ENCODE results near the gene ZNF576.

The ZNF576 gene

DNA sequence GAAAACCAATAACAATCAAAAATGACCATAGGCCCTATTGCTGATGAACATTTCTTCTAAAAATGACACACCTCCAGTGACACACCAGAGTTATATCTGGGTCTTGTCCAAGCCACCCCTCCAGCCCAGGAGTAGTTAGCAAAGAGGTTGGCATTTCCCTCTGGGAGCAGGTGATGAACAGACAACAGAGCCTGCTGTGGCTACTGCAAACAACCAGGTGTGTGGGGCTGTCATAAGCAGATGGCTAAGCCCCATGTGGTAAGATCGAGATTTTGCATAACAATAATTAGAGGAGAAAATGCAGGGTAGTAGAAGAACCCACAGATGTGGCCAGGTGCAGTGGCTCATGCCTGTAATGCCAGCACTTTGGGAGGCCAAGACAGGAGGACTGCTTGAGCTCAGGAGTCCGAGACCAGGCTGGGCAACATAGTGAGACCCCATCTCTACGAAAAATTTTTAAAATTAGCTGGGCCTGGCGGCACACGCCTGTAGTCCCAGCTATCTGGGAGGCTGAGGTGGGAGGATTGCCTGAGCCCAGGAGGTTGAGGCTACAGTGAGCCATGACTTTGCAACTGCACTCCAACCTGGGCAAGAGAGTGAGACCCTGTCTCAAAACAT is 26.1 kb upstream of the ZNF576 start:
- no peaks in the 10 kb centered on the region for H3K27me3 ChIP-seq (ENCODE audit: insufficient read depth, poor library complexity, severe bottlenecking)
- DNase-seq (ENCODE audit: low read depth in 1 of 2, low spot score in 1 of 2), result peak in 1 of 2 experiments; percentile 5
- TF ChIP-seq CTCF (IDR thresholded peaks at IDR 0.05; ENCODE audit: insufficient read depth, low read length) (no peak), GABPA (IDR thresholded peaks at IDR 0.05; ENCODE audit: low read depth) (no peak), POLR2AphosphoS5 (IDR thresholded peaks at IDR 0.05; ENCODE audit: low read depth) (peak; percentile 46; the same call in 1 of the 2 replicates)
- no peak overlapping the region for H3K27ac ChIP-seq (replicated peaks)
- H3K4me3 ChIP-seq (replicated peaks; ENCODE audit: insufficient read depth, low read length), result no peak overlapping the region

DNA sequence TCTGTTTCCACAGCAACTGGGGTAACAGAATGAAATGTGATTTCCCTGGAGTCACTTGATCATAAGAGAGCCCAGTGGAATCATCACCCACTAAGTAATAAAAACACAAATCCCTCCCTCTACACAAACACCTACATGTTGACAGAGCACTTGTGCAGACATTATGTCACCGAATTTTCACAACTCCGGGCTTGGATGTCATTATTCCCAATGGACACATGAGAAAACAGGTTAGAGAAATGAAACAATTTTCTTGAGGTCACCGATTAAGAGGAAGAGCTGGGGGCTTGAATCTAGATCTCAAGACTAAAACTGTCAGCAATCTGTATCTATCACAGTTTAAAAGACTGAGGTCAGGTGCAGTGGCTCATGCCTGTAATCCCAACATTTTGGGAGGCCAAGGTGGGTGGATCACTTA is 24.2 kb upstream of the ZNF576 start:
- H3K27me3 ChIP-seq (ENCODE audit: insufficient read depth, poor library complexity, severe bottlenecking), result no peaks in the 10 kb centered on the region
- no peak overlapping the region for H3K27ac ChIP-seq (replicated peaks)
- TF ChIP-seq SPI1 (IDR thresholded peaks at IDR 0.05; ENCODE audit: borderline replicate concordance, low read depth) (no peak), POLR2AphosphoS5 (IDR thresholded peaks at IDR 0.05; ENCODE audit: low read depth) (no peak), REST (IDR thresholded peaks at IDR 0.05; ENCODE audit: insufficient replicate concordance, low read depth) (no peak), CTCF (IDR thresholded peaks at IDR 0.05; ENCODE audit: insufficient read depth, low read length) (no peak), GABPA (IDR thresholded peaks at IDR 0.05; ENCODE audit: low read depth) (no peak)
- no peak for DNase-seq (ENCODE audit: low read depth in 1 of 2, low spot score in 1 of 2)
- H3K4me3 ChIP-seq (replicated peaks; ENCODE audit: insufficient read depth, low read length), result no peak overlapping the region

DNA sequence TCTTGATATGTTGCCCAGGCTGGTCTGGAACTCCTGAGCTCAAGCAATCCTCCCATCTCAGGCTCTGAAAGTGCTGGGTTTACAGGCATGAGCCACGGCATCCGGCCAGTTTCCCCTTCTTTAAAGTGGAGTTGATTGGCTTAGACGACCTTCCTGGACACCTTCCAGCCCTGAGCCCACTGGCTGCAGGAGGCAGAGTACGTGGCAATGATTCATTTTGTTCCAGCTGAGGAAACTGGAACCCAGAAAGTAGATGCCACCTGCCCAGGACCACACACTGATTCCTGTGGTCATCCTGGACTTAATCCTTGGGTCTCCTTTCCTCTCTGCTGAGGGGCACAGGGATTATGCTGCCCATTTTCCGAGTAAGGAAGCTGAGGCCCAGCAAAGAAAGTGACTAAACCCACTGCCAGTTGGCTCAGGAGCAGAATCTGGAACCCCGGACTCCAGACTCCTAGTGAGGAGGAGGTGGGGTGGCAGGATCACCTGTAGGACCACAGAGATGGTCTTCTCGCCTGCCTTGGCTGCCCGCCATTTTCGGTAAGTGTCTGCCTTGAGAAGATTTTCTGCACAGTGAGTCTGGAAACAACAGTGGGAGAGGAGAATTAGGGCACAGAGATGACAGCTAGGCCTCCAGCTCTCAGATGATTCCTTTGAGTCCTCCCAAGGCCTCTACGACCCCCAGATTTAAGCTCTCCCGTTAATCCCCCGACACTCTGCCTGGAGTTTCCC is 21.8 kb upstream of the ZNF576 start:
- no peak for TF ChIP-seq SPI1 (IDR thresholded peaks at IDR 0.05; ENCODE audit: borderline replicate concordance, low read depth)
- TF ChIP-seq POLR2AphosphoS5 (IDR thresholded peaks at IDR 0.05; ENCODE audit: low read depth), result no peak
- no peak for TF ChIP-seq CTCF (IDR thresholded peaks at IDR 0.05; ENCODE audit: insufficient read depth, low read length)
- no peak for TF ChIP-seq GABPA (IDR thresholded peaks at IDR 0.05; ENCODE audit: low read depth)
- TF ChIP-seq REST (IDR thresholded peaks at IDR 0.05; ENCODE audit: insufficient replicate concordance, low read depth), result no peak
- DNase-seq (ENCODE audit: low read depth in 1 of 2, low spot score in 1 of 2), result no peak
- no peaks in the 10 kb centered on the region for H3K27me3 ChIP-seq (ENCODE audit: insufficient read depth, poor library complexity, severe bottlenecking)
- H3K27ac ChIP-seq (replicated peaks), result peak overlapping the region; percentile 79
- H3K4me3 ChIP-seq (replicated peaks; ENCODE audit: insufficient read depth, low read length), result peak overlapping the region; percentile 75
